ENCODE data around the gene ABCB8. TPM values are rescaled to one million over a fixed set of nuclear protein-coding genes. Genes with fewer than 3 reads are reported as not detected.

ABCB8 gene
- total and polyA plus RNA-seq, 9 of the 15 experiments (the other 6 are each of a cell fraction or from before 2014, with no cell fraction given) = 7.6 to 106 (median 36.3) TPM

DNA sequence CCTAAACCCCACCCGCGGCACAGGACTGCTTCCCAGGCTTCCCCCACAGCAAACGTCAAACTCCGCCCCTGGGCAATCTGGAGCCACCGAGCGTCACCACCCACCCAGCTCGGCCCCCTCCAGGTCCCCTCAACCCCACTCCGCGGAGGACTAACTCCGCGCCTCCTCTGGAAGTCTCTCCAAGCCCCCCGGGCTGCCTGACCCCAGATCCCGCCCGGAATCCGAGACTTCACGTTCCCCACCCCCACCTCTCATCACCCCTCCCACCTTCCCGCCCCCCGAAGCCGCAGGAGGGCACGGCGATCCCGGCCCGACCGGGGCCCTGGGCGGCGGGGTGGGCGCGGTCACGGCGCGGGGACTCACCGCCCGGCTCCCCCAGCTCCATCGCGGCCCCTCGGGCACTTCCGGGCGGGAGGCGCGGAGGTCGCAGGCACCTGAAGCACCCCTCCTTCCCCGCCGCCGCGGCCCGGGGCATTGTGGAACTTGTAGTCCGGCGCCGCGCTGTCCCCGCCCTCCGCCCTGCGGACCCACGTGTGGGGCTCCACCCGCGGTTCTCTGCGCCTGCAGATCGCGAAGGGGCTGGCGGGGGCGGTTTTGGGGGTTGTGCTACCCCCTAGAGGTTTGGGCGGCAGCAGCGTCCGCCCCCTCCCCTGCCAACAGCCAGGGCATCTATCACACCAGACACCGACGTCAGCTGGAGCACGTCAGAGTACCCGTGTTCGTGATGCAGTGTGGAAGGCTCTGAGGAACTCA lies 55.0 kb downstream of the ABCB8 start, which contains the start of gene TMUB1 (continued):
- TF ChIP-seq, protein P1, sequence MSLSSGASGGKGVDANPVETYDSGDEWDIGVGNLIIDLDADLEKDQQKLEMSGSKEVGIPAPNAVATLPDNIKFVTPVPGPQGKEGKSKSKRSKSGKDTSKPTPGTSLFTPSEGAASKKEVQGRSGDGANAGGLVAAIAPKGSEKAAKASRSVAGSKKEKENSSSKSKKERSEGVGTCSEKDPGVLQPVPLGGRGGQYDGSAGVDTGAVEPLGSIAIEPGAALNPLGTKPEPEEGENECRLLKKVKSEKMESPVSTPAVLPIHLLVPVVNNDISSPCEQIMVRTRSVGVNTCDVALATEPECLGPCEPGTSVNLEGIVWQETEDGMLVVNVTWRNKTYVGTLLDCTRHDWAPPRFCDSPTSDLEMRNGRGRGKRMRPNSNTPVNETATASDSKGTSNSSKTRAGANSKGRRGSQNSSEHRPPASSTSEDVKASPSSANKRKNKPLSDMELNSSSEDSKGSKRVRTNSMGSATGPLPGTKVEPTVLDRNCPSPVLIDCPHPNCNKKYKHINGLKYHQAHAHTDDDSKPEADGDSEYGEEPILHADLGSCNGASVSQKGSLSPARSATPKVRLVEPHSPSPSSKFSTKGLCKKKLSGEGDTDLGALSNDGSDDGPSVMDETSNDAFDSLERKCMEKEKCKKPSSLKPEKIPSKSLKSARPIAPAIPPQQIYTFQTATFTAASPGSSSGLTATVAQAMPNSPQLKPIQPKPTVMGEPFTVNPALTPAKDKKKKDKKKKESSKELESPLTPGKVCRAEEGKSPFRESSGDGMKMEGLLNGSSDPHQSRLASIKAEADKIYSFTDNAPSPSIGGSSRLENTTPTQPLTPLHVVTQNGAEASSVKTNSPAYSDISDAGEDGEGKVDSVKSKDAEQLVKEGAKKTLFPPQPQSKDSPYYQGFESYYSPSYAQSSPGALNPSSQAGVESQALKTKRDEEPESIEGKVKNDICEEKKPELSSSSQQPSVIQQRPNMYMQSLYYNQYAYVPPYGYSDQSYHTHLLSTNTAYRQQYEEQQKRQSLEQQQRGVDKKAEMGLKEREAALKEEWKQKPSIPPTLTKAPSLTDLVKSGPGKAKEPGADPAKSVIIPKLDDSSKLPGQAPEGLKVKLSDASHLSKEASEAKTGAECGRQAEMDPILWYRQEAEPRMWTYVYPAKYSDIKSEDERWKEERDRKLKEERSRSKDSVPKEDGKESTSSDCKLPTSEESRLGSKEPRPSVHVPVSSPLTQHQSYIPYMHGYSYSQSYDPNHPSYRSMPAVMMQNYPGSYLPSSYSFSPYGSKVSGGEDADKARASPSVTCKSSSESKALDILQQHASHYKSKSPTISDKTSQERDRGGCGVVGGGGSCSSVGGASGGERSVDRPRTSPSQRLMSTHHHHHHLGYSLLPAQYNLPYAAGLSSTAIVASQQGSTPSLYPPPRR (CRISPR knock-in tag; IDR thresholded peaks at IDR 0.05; ENCODE audit: borderline replicate concordance) = no peak

DNA sequence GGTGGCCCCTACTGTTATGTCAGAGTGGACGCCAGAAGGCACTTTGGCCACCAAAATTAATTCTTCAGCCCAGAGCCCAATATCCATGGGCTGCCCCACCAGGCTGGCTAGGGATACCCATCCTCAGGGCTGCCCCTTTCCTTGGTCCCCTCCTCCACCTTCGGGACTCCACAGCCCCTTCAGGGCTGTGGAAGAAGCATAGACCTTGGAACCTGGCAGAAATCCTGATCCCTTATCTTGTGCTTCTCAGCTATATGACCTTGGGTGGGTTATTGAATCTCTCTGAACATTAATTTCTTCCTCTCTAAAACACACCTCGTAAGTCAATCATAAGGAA lies 55.5 kb downstream of the ABCB8 start:
- ChIA-PET CTCF (ENCODE audit: low intra/inter-chr PET ratio) (no interaction called here), POLR2A (interaction anchor here (0.9 to 2.5 kb wide), 4 partner anchors 9 to 55 kb away, joined by 3 to 10 read pairs (median 3); no protein-coding TSS in a partner anchor)
- ATAC-seq (no peak), DNase-seq (ENCODE audit: extremely low read depth in 1 of 4, low spot score in 3 of 4) (no peak), FAIRE-seq (peak; percentile 58)
- no peaks in the 10 kb centered on the region for H3K9me1 ChIP-seq (ENCODE audit: control insufficient read depth, insufficient read depth, low read length)
- peaks cover 68% of the 10 kb centered on the region for H3K79me2 ChIP-seq (ENCODE audit: control insufficient read depth, insufficient read depth, low read length)
- H4K20me1 ChIP-seq (replicated peaks; ENCODE audit: control insufficient read depth, insufficient read depth, low read length) = peaks cover 18% of the 10 kb centered on the region
- no TSS peak for BruUV-seq (replicated peaks)
- peak overlapping the region; percentile 81 for H2AFZ ChIP-seq (ENCODE audit: low read depth, low read length)
- no peaks in the 10 kb centered on the region for H3K9me3 ChIP-seq (replicated peaks; ENCODE audit: control insufficient read depth, insufficient read depth, low read depth, low read length)
- in situ Hi-C loops (cut with MboI) = no loop called here
- H3K27me3 ChIP-seq (ENCODE audit: control insufficient read depth in 2 of 2, insufficient read depth in 2 of 2, low read length in 2 of 2) = no peaks in the 10 kb centered on the region
- H3K4me2 ChIP-seq (ENCODE audit: insufficient read depth, low read length) = peak overlapping the region; percentile 97
- H3K27ac ChIP-seq (ENCODE audit: extremely low read depth, low read depth, low read length) = peak overlapping the region; percentile 94; the same call in 2 of the 3 replicates
- 30% methylated on average over 3 of the region's 3 CpGs for WGBS (ENCODE audit: insufficient coverage, low coverage, missing lambda C conversion rate)
- H3K9ac ChIP-seq (ENCODE audit: insufficient read depth in 1 of 2, low read depth in 2 of 2, low read length in 2 of 2) = peak overlapping the region; percentile 94 to 97
- intact Hi-C loops (cut with micrococcal nuclease) = loop anchor here (1.0 to 10.0 kb wide), 3 partner anchors 55 to 769 kb away; partner anchors contain the start of gene ABCB8
- peak overlapping the region; percentile 89 for H3K4me3 ChIP-seq
- peaks cover 52 to 83% of the 10 kb centered on the region in 2 experiments for H3K4me1 ChIP-seq (replicated peaks in 1 of 2; ENCODE audit: control insufficient read depth in 2 of 2, insufficient read depth in 2 of 2, low read length in 2 of 2)
- H3K36me3 ChIP-seq (ENCODE audit: control insufficient read depth, insufficient read depth, low read length) = peaks cover 32% of the 10 kb centered on the region
- 0 out of 4 replicates have a peak, but pooled peaks of 1 of the 2 experiments have one; percentile 12 for TF ChIP-seq HDAC1 (IDR thresholded peaks at IDR 0.05)
- TF ChIP-seq, protein P2, sequence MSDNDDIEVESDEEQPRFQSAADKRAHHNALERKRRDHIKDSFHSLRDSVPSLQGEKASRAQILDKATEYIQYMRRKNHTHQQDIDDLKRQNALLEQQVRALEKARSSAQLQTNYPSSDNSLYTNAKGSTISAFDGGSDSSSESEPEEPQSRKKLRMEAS (CRISPR knock-in tag; IDR thresholded peaks at IDR 0.05) = no peak
- TF ChIP-seq CBFB (CRISPR knock-in tag; IDR thresholded peaks at IDR 0.05) = 0 out of 2 replicates have a peak, but pooled peaks have one; percentile 57
- TF ChIP-seq PML (IDR thresholded peaks at IDR 0.05; ENCODE audit: low read length) = 0 out of 2 replicates have a peak, but pooled peaks have one; percentile 2
- no peak for TF ChIP-seq SLC30A9 (CRISPR knock-in tag; IDR thresholded peaks at IDR 0.05)
- 0 out of 2 replicates have a peak, but pooled peaks have one; percentile 2 for TF ChIP-seq HDAC2 (IDR thresholded peaks at IDR 0.05)
- TF ChIP-seq ZFPM2 (CRISPR knock-in tag; IDR thresholded peaks at IDR 0.05) = no peak
- 0 out of 2 replicates have a peak, but pooled peaks have one; percentile 56 for TF ChIP-seq ZNF12 (CRISPR knock-in tag; IDR thresholded peaks at IDR 0.05)
- TF ChIP-seq, protein P3, sequence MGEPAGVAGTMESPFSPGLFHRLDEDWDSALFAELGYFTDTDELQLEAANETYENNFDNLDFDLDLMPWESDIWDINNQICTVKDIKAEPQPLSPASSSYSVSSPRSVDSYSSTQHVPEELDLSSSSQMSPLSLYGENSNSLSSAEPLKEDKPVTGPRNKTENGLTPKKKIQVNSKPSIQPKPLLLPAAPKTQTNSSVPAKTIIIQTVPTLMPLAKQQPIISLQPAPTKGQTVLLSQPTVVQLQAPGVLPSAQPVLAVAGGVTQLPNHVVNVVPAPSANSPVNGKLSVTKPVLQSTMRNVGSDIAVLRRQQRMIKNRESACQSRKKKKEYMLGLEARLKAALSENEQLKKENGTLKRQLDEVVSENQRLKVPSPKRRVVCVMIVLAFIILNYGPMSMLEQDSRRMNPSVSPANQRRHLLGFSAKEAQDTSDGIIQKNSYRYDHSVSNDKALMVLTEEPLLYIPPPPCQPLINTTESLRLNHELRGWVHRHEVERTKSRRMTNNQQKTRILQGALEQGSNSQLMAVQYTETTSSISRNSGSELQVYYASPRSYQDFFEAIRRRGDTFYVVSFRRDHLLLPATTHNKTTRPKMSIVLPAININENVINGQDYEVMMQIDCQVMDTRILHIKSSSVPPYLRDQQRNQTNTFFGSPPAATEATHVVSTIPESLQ (CRISPR knock-in tag; IDR thresholded peaks at IDR 0.05) = peak; percentile 79
- TF ChIP-seq GATA2 (CRISPR knock-in tag; IDR thresholded peaks at IDR 0.05) = peak; percentile 33; the same call in 1 of the 2 replicates

Measured in K562 (cell line).